ENCODE data around the gene TBC1D5.

TBC1D5 gene

DNA sequence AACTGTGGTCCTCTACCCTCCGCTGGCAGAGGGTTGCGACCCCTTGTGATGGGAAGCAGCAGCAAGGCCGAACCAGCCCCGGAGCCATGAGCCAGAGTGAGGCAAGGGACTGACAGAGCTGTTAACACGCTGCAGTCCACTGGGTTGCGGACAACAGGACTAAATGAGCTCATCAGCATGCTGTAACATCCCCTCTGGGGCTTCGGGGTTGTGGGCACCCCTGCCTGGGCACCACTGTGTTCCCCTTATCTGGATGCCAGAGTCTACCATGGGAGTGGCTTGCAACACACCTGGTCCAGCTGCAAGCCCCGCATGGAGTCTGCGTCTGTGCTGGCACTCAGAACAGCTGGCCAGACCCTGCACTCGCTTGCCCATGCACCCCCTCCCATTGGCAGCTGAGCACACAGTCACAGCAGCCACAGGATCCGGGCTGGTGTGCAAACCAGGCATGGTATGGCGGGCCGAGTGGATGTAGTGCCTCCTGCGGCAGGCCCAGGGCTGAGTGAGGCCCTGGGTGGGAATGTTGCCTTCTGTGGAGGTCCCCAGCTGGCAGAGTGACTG lies 453.5 kb downstream of the TBC1D5 start:
- no peak overlapping the region for H3K27ac ChIP-seq (ENCODE audit: low read length)
- no peaks in the 10 kb centered on the region for H3K9me3 ChIP-seq (ENCODE audit: control insufficient read depth, insufficient read depth, low read length)
- H3K36me3 ChIP-seq (ENCODE audit: control insufficient read depth, insufficient read depth, low read length): no peaks in the 10 kb centered on the region
- no peaks in the 10 kb centered on the region for H3K27me3 ChIP-seq (ENCODE audit: control insufficient read depth, insufficient read depth, low read length)
- DNase-seq (ENCODE audit: low read depth, low spot score): no peak
- H3K4me3 ChIP-seq (ENCODE audit: low read length): no peak overlapping the region
- WGBS (ENCODE audit: insufficient coverage, insufficient read length): no CpG with 5 or more reads among the region's 14 CpGs
- H3K4me1 ChIP-seq (ENCODE audit: control insufficient read depth, insufficient read depth, low read length): no peaks in the 10 kb centered on the region

DNA sequence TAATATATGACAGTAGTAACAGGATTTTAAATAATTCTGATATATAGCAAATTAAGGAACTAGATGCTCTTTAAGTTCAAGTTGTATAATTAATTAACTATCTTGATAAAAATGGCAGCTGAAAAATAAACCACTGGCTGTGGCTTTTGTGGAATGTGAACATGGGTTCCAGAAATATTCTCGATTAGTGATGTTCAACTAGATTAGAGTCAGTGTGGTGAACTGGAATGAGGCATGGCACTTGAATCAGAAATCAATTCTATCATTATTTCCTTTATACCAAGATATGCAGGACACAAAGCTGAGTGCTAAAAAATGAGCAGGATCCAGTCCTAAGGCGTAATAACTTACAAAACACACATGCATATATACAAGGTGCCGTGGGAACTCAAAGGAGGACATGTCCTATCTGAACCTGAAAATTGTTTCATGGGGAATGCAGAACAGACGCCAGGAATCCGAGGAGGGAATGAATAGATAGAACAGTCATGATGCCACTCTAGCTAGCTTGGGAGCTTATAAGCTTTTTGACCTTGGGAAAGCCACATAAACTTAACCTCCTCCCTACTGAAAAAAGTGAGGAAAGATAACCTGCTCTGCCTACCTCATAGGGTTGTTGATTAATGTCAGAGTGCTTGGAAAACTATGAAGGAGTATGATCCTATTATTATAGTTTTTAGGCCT lies 455.3 kb downstream of the TBC1D5 start:
- H3K9me3 ChIP-seq (ENCODE audit: control insufficient read depth, insufficient read depth, low read length): no peaks in the 10 kb centered on the region
- H3K4me3 ChIP-seq (ENCODE audit: low read length): no peak overlapping the region
- H3K27ac ChIP-seq (ENCODE audit: low read length): no peak overlapping the region
- no peaks in the 10 kb centered on the region for H3K4me1 ChIP-seq (ENCODE audit: control insufficient read depth, insufficient read depth, low read length)
- no peak for DNase-seq (ENCODE audit: low read depth, low spot score)
- no peaks in the 10 kb centered on the region for H3K36me3 ChIP-seq (ENCODE audit: control insufficient read depth, insufficient read depth, low read length)
- WGBS (ENCODE audit: insufficient coverage, insufficient read length): no CpG with 5 or more reads among the region's 5 CpGs
- H3K27me3 ChIP-seq (ENCODE audit: control insufficient read depth, insufficient read depth, low read length): no peaks in the 10 kb centered on the region

DNA sequence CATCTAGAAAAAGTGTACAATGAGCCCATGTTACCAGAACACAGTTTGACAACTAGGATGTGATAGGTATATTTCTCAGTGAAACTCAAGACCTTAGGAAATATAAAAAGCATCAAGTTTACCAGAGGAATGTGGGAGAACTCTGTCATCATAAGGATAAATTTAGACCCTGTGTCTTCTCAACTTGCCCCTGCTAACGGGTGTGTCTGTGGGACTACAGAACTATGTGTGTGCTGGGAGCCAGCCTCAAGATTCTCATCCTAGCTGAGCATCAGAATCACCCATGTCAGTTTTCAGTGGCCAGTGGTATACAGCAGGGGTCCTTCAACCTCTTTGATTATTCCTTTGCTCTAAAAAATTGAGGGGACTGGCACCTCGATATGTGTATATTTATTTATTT lies 464.4 kb downstream of the TBC1D5 start:
- Histone ChIP-seq H3K36me3 (ENCODE audit: control insufficient read depth, insufficient read depth, low read length) (no peaks in the 10 kb centered on the region), H3K4me3 (ENCODE audit: low read length) (no peak overlapping the region), H3K9me3 (ENCODE audit: control insufficient read depth, insufficient read depth, low read length) (no peaks in the 10 kb centered on the region), H3K27me3 (ENCODE audit: control insufficient read depth, insufficient read depth, low read length) (no peaks in the 10 kb centered on the region), H3K4me1 (ENCODE audit: control insufficient read depth, insufficient read depth, low read length) (no peaks in the 10 kb centered on the region), H3K27ac (ENCODE audit: low read length) (no peak overlapping the region)
- DNase-seq (ENCODE audit: low read depth, low spot score): no peak
- no CpG with 5 or more reads among the region's 2 CpGs for WGBS (ENCODE audit: insufficient coverage, insufficient read length)

DNA sequence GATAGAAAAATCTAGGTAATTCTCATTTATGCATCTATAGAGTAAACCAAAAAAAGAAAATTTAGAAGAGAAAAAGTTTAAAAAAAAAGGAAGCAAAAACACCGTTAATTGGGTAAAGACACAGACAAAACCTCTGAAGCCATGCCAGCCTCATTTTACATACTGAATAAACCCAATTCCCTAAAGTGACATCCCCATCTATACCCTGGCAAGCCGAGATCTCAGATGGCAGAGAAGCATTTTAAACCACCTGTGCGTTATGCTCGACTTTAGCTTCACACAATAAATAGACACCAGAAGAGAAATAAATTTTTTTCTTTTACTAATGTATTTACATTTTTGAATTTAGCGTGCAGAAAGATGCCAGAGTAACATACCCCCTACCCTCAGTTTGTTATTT lies 475.6 kb downstream of the TBC1D5 start:
- Histone ChIP-seq H3K9me3 (ENCODE audit: control insufficient read depth, insufficient read depth, low read length) (no peaks in the 10 kb centered on the region), H3K4me1 (ENCODE audit: control insufficient read depth, insufficient read depth, low read length) (no peaks in the 10 kb centered on the region), H3K4me3 (ENCODE audit: low read length) (no peak overlapping the region), H3K36me3 (ENCODE audit: control insufficient read depth, insufficient read depth, low read length) (no peaks in the 10 kb centered on the region), H3K27ac (ENCODE audit: low read length) (no peak overlapping the region), H3K27me3 (ENCODE audit: control insufficient read depth, insufficient read depth, low read length) (no peaks in the 10 kb centered on the region)
- WGBS (ENCODE audit: insufficient coverage, insufficient read length): no CpG with 5 or more reads among the region's 5 CpGs
- no peak for DNase-seq (ENCODE audit: low read depth, low spot score)

DNA sequence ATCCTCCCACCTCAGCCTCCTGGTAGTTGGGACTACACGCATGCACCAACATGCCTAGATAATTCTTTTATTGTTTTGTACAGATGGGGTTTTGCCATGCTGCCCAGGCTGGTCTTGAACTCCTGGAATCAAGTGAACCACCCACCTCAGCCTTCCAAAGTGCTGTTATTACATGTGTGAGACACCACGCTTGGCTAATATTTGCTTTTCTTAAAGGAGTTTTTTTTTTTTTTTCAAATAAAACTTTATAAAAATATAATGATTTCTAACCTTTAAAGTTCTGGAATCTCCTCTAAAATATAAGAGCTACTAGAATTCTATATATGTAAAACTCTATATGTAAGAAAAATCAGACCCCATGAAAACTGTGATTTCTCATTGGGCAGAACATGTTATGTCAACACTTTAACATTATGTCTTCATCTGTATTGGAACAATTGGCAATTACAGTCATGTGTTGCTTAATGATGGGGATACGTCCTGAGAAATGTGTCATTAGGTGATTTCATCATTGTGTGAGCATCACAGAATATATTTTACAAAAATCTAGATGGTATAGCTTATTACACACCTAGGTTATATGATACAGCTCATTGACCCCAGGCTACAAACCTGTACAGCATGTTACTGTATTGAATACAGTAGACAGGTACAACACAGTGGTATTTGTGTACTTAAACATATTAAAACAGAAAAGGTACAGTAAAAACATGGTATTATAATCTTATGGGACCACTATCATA lies 480.6 kb downstream of the TBC1D5 start:
- Histone ChIP-seq H3K36me3 (ENCODE audit: control insufficient read depth, insufficient read depth, low read length) (no peaks in the 10 kb centered on the region), H3K27me3 (ENCODE audit: control insufficient read depth, insufficient read depth, low read length) (no peaks in the 10 kb centered on the region), H3K9me3 (ENCODE audit: control insufficient read depth, insufficient read depth, low read length) (no peaks in the 10 kb centered on the region), H3K4me1 (ENCODE audit: control insufficient read depth, insufficient read depth, low read length) (no peaks in the 10 kb centered on the region; the same call in 1 of the 2 replicates), H3K4me3 (ENCODE audit: low read length) (no peak overlapping the region), H3K27ac (ENCODE audit: low read length) (no peak overlapping the region)
- no CpG with 5 or more reads among the region's 3 CpGs for WGBS (ENCODE audit: insufficient coverage, insufficient read length)
- DNase-seq (ENCODE audit: low read depth, low spot score): no peak

DNA sequence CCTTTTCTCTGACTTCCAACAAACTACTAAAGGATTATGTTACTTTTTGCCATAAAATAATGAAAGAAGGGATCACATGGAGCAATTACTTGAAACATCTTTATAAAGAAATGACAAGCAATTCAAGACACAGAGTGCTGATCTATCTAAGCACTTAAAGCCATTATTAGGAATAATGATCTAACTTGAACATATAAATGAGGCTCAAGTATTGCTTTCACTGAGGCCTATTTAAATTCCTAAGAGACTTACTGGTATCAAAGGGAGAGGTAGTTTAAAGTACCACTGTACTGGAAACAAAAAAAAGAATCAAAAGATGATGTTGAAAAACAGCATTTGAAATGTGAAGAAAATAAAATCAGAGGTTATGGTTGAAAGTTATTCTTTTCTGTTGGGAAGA lies 482.2 kb downstream of the TBC1D5 start:
- H3K27me3 ChIP-seq (ENCODE audit: control insufficient read depth, insufficient read depth, low read length): no peaks in the 10 kb centered on the region
- no peaks in the 10 kb centered on the region; the same call in 1 of the 2 replicates for H3K4me1 ChIP-seq (ENCODE audit: control insufficient read depth, insufficient read depth, low read length)
- no peak overlapping the region for H3K4me3 ChIP-seq (ENCODE audit: low read length)
- H3K27ac ChIP-seq (ENCODE audit: low read length): no peak overlapping the region
- no peak for DNase-seq (ENCODE audit: low read depth, low spot score)
- H3K36me3 ChIP-seq (ENCODE audit: control insufficient read depth, insufficient read depth, low read length): no peaks in the 10 kb centered on the region
- H3K9me3 ChIP-seq (ENCODE audit: control insufficient read depth, insufficient read depth, low read length): no peaks in the 10 kb centered on the region

DNA sequence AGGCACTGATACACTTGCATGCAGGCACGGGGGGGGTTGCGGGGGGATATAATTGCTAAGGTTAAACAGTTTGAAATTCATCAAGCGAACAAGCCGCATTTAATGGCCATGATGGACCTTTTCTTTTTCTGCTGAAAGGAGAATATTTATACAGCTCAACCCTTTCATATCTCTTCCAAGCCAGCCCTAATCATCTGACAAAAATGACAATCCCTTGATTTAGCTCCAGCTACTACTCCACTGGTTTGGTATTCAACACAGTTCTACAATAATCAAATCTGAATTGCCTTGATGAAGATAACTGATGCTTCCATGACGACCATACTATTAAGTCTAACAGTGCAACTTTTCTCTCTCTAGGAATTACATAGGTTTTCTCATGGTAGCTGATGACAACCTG lies 482.7 kb downstream of the TBC1D5 start:
- WGBS (ENCODE audit: insufficient coverage, insufficient read length): no CpG with 5 or more reads among the region's 5 CpGs
- DNase-seq (ENCODE audit: low read depth, low spot score): no peak

DNA sequence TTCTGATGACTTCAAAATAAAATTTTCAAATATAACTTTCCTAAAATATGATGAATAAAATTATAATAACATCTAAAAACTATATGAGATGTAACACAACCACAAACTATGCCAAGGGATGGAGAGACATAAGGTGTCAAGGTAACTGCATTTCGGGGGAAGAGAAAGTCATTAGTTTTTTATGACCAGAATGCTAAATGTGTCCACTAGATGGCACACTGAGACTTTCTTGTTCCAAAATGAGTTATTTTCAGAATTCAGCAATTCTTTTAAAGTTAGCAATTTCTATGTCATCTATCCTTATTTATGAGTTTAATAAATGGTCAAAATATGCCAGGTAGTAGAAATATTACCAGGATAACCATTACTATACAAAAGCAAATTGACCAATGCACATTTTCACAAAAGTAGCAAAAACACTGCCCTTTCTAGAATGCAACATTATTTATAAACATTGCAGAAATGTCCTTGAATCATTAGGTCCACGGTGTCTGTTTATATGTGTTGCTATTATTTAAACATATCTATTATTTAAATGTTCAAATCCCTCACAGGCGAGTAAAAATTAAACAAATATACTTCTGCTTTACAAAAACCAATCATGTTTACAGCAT lies 483.5 kb downstream of the TBC1D5 start:
- H3K36me3 ChIP-seq (ENCODE audit: control insufficient read depth, insufficient read depth, low read length): no peaks in the 10 kb centered on the region
- H3K27ac ChIP-seq (ENCODE audit: low read length): no peak overlapping the region
- no peak for DNase-seq (ENCODE audit: low read depth, low spot score)
- H3K4me1 ChIP-seq (ENCODE audit: control insufficient read depth, insufficient read depth, low read length): no peaks in the 10 kb centered on the region; the same call in 1 of the 2 replicates
- no peaks in the 10 kb centered on the region for H3K9me3 ChIP-seq (ENCODE audit: control insufficient read depth, insufficient read depth, low read length)
- H3K4me3 ChIP-seq (ENCODE audit: low read length): no peak overlapping the region
- WGBS (ENCODE audit: insufficient coverage, insufficient read length): no CpG with 5 or more reads among the region's 3 CpGs
- H3K27me3 ChIP-seq (ENCODE audit: control insufficient read depth, insufficient read depth, low read length): no peaks in the 10 kb centered on the region

More for the DNA sequence above, 482.7 kb downstream of the TBC1D5 start:
- H3K9me3 ChIP-seq (ENCODE audit: control insufficient read depth, insufficient read depth, low read length): no peaks in the 10 kb centered on the region
- no peaks in the 10 kb centered on the region for H3K27me3 ChIP-seq (ENCODE audit: control insufficient read depth, insufficient read depth, low read length)
- H3K36me3 ChIP-seq (ENCODE audit: control insufficient read depth, insufficient read depth, low read length): no peaks in the 10 kb centered on the region
- no peaks in the 10 kb centered on the region; the same call in 1 of the 2 replicates for H3K4me1 ChIP-seq (ENCODE audit: control insufficient read depth, insufficient read depth, low read length)
- H3K27ac ChIP-seq (ENCODE audit: low read length): no peak overlapping the region
- no peak overlapping the region for H3K4me3 ChIP-seq (ENCODE audit: low read length)

DNA sequence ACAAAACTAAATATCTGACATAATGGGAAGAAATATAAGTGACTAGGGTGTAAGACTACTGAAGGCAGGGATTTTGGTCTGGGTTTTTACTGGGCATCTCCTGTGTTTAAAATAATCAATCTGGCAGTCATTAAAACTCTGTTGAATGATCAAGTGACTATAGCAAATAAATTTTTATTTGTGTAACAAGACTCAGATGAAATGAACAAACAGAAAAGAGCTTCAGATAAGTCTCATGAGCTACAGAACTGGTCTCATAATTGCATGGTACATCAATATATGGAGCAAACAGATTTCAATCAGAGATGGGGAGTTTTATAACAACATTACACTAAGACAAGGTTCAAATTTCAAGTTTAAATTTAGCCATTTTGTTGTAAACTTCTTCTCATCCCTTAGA lies 485.2 kb downstream of the TBC1D5 start:
- H3K27me3 ChIP-seq (ENCODE audit: control insufficient read depth, insufficient read depth, low read length): no peaks in the 10 kb centered on the region
- no peak overlapping the region for H3K4me3 ChIP-seq (ENCODE audit: low read length)
- no peak overlapping the region for H3K27ac ChIP-seq (ENCODE audit: low read length)
- no peaks in the 10 kb centered on the region for H3K9me3 ChIP-seq (ENCODE audit: control insufficient read depth, insufficient read depth, low read length)
- H3K36me3 ChIP-seq (ENCODE audit: control insufficient read depth, insufficient read depth, low read length): no peaks in the 10 kb centered on the region
- DNase-seq (ENCODE audit: low read depth, low spot score): no peak
- no peaks in the 10 kb centered on the region; the same call in 1 of the 2 replicates for H3K4me1 ChIP-seq (ENCODE audit: control insufficient read depth, insufficient read depth, low read length)

DNA sequence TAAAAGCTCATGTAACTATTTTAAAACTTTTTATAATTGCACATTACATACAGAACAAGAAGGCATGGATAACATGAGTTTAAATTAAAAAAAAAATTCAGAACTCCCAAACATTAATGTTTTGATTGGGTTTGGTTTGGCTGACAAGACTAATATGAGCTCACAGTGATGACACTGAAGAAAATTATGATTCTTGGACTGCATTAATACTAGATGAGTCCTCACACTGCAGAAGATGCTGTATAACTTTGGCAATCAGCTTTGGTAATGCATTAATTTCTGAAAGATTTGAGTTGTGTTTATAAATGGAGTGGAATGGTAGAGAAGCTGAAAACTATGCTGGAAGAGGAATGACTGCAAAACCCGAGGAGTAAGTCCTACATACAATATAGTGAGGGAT lies 498.8 kb downstream of the TBC1D5 start:
- Histone ChIP-seq H3K9me3 (ENCODE audit: control insufficient read depth, insufficient read depth, low read length) (no peaks in the 10 kb centered on the region), H3K4me3 (ENCODE audit: low read length) (no peak overlapping the region), H3K27ac (ENCODE audit: low read length) (no peak overlapping the region), H3K36me3 (ENCODE audit: control insufficient read depth, insufficient read depth, low read length) (no peaks in the 10 kb centered on the region), H3K4me1 (ENCODE audit: control insufficient read depth, insufficient read depth, low read length) (no peaks in the 10 kb centered on the region), H3K27me3 (ENCODE audit: control insufficient read depth, insufficient read depth, low read length) (no peaks in the 10 kb centered on the region)
- no peak for DNase-seq (ENCODE audit: low read depth, low spot score)
- WGBS (ENCODE audit: insufficient coverage, insufficient read length): no CpG with 5 or more reads among the region's 1 CpG

All from iPS DF 6.9 (cell line).